Prostate gland (tissue), 2 donors: ENCODE results near the gene LRRC73.

Source experiments
- CTCF ChIP-seq, 4 experiments: fragments of 200-600 bp in 2 of 4; fragments of 450-650 bp in 2 of 4; sonication (generic) in 2 of 4; IDR thresholded peaks; 1 replicate in 3 of 4; 2 replicates in 1 of 4; pipeline ENCODE4 v1.5.1; 2016 to 2019; ENCODE audit warnings: antibody characterized with exemption in 4 of 4, mild to moderate bottlenecking in 2 of 4, moderate library complexity in 2 of 4
- POLR2A ChIP-seq: fragments of 450-650 bp; IDR thresholded peaks from one replicate; pipeline ENCODE4 v1.6.1; 2016; ENCODE audit warnings: antibody characterized with exemption, mild to moderate bottlenecking
- POLR2AphosphoS5 ChIP-seq: sonication (generic); formaldehyde crosslinking; IDR thresholded peaks from one replicate; pipeline ENCODE4 v1.6.1; 2017; ENCODE audit warnings: antibody characterized with exemption

GRCh38 chr6:43468240-43468639 is 41.9 kb downstream of the LRRC73 start:
- TF ChIP-seq POLR2A (no peak), CTCF (IDR thresholded peaks at IDR 0.05) (no peak), POLR2AphosphoS5 (no peak)
